MM.1S (cell line): ENCODE results near the gene PPP4R2.

Source experiments
- EZH2 ChIP-seq: fragments of 300-600 bp; sonication (generic); optimal IDR thresholded peaks from 2 replicates; pipeline ENCODE3; 2017; ENCODE audit warnings: low read depth, mild to moderate bottlenecking, antibody characterized with exemption, low read length, mixed read lengths
- TF ChIP-seq, protein P1 (sequence below): fragments of 300-600 bp; sonication (generic); IDR thresholded peaks from 2 replicates; pipeline ENCODE4 v1.5.1; 2016; ENCODE audit warnings: antibody characterized with exemption, low read length, mixed read lengths

DNA sequence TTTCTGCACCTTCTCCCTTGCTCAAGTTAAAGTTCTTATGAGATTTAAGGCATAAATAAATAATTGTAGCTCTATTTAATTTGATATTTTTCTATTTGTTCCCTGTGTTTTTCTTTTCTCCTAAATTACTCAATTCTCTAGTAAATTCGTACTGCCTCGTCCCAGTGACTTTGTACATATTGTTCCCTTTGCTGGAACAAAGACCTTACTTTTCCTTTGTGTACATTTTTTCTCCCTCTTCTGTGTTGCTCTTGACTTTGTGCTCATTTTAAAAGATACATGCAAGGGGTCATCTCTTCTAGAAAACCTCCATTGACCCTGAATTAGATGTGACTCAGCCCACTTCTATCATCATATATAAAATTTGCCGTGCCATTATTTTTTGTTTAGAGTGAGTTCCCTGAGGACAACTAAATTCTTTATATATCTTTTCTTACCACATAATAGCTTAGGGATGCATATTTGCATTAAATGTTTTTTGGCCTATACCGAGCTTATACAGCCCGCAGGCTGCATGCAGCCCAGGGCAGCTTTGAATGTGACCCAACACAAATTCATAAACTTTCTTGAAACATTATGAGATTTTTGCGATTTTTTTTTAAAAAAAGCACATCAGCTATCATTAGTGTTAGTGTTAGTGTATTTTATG, 29.6 kb downstream of the PPP4R2 start:
- TF ChIP-seq, protein P1, sequence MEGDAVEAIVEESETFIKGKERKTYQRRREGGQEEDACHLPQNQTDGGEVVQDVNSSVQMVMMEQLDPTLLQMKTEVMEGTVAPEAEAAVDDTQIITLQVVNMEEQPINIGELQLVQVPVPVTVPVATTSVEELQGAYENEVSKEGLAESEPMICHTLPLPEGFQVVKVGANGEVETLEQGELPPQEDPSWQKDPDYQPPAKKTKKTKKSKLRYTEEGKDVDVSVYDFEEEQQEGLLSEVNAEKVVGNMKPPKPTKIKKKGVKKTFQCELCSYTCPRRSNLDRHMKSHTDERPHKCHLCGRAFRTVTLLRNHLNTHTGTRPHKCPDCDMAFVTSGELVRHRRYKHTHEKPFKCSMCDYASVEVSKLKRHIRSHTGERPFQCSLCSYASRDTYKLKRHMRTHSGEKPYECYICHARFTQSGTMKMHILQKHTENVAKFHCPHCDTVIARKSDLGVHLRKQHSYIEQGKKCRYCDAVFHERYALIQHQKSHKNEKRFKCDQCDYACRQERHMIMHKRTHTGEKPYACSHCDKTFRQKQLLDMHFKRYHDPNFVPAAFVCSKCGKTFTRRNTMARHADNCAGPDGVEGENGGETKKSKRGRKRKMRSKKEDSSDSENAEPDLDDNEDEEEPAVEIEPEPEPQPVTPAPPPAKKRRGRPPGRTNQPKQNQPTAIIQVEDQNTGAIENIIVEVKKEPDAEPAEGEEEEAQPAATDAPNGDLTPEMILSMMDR = no peak
- TF ChIP-seq EZH2 = no peak
